HEK293 (cell line): Measurements from ENCODE around the gene ME3.

ENCODE experiments used
- CTCF ChIA-PET: fragments of 350-600 bp; formaldehyde crosslinking; extraction: SDS; loops from one replicate; lab custom pipeline; 2021; ENCODE audit warnings: antibody characterized with exemption; lab: Yijun Ruan, JAX
- POLR2A ChIA-PET: fragments of 300-600 bp; formaldehyde crosslinking; extraction: SDS; loops from one replicate; lab custom pipeline; 2020; ENCODE audit warnings: antibody characterized with exemption, inconsistent platforms; lab: Yijun Ruan, JAX
- H3K27ac ChIP-seq: fragments of 200-500 bp; sonication (Bioruptor generic); 2 replicates; pipeline ENCODE4 v1.5.1; 2014; ENCODE audit warnings: low read depth, low read length, control low read depth, inconsistent platforms; ENCODE audit errors: extremely low read depth
- H3K36me3 ChIP-seq, 2 experiments: fragments of 200-500 bp in 1 of 2; sonication (Bioruptor generic) in 1 of 2; 1 replicate in 1 of 2; 2 replicates in 1 of 2; pipeline ENCODE4 v1.5.1; 2014 to 2017; ENCODE audit warnings: inconsistent platforms in 2 of 2, low read length in 2 of 2; ENCODE audit not compliant: control insufficient read depth in 2 of 2, insufficient read depth in 1 of 2
- H3K4me1 ChIP-seq: fragments of 200-500 bp; sonication (Bioruptor generic); 2 replicates; pipeline ENCODE4 v1.5.1; 2014; ENCODE audit warnings: mild to moderate bottlenecking, low read length, inconsistent platforms; ENCODE audit not compliant: control insufficient read depth, insufficient read depth
- H3K4me3 ChIP-seq: 2 replicates; pipeline ENCODE4 v1.5.1; 2011; ENCODE audit warnings: low read depth, mild to moderate bottlenecking, control low read depth, low read length, moderate library complexity
- H3K9me3 ChIP-seq: fragments of 200-500 bp; sonication (Bioruptor generic); 2 replicates; pipeline ENCODE4 v1.5.1; 2014; ENCODE audit warnings: low read depth, low read length, inconsistent platforms; ENCODE audit not compliant: control insufficient read depth, insufficient read depth
- PATZ1 ChIP-seq: fragments of 450-650 bp; formaldehyde crosslinking; IDR thresholded peaks from 2 replicates; pipeline ENCODE4 v1.5.1; 2016; ENCODE audit warnings: missing biosample characterization, missing genetic modification characterization
- SETDB1 ChIP-seq: IDR thresholded peaks from one replicate; pipeline ENCODE4 v1.6.1; 2017; ENCODE audit warnings: mild to moderate bottlenecking, low read length, moderate library complexity, mixed read lengths; ENCODE audit not compliant: insufficient read length
- ZNF114 ChIP-seq: fragments of 450-650 bp; formaldehyde crosslinking; IDR thresholded peaks from 2 replicates; pipeline ENCODE4 v1.5.0; 2017; ENCODE audit warnings: missing biosample characterization, missing genetic modification characterization
- ZNF157 ChIP-seq: fragments of 450-650 bp; formaldehyde crosslinking; IDR thresholded peaks from 2 replicates; pipeline ENCODE4 v1.5.1; 2016; ENCODE audit warnings: missing biosample characterization, missing genetic modification characterization
- ZNF175 ChIP-seq: fragments of 450-650 bp; formaldehyde crosslinking; IDR thresholded peaks from 2 replicates; pipeline ENCODE4 v1.5.1; 2016; ENCODE audit warnings: missing biosample characterization, missing genetic modification characterization
- ZNF19 ChIP-seq: fragments of 450-650 bp; formaldehyde crosslinking; IDR thresholded peaks from 2 replicates; pipeline ENCODE4; 2016; ENCODE audit warnings: missing biosample characterization, missing genetic modification characterization, low read depth
- ZNF341 ChIP-seq: fragments of 450-650 bp; formaldehyde crosslinking; IDR thresholded peaks from 2 replicates; pipeline ENCODE4; 2016; ENCODE audit warnings: low read depth, missing biosample characterization, missing genetic modification characterization
- ZNF549 ChIP-seq: fragments of 450-650 bp; IDR thresholded peaks from 2 replicates; pipeline ENCODE4 v1.5.1; 2018; ENCODE audit warnings: missing biosample characterization, missing genetic modification characterization, mild to moderate bottlenecking, inconsistent platforms, moderate library complexity
- ZNF596 ChIP-seq: fragments of 450-650 bp; IDR thresholded peaks from 2 replicates; pipeline ENCODE4 v1.5.0; 2018; ENCODE audit warnings: missing biosample characterization, mild to moderate bottlenecking, missing genetic modification characterization, moderate library complexity
- ZSCAN23 ChIP-seq: fragments of 450-650 bp; formaldehyde crosslinking; IDR thresholded peaks from 2 replicates; pipeline ENCODE4 v1.5.1; 2016; ENCODE audit warnings: missing biosample characterization, missing genetic modification characterization
- TF ChIP-seq, protein P1 (sequence below): fragments of 450-650 bp; formaldehyde crosslinking; IDR thresholded peaks from 2 replicates; pipeline ENCODE4 v1.5.1; 2016; ENCODE audit warnings: missing biosample characterization, missing genetic modification characterization, borderline replicate concordance

ME3 gene

DNA sequence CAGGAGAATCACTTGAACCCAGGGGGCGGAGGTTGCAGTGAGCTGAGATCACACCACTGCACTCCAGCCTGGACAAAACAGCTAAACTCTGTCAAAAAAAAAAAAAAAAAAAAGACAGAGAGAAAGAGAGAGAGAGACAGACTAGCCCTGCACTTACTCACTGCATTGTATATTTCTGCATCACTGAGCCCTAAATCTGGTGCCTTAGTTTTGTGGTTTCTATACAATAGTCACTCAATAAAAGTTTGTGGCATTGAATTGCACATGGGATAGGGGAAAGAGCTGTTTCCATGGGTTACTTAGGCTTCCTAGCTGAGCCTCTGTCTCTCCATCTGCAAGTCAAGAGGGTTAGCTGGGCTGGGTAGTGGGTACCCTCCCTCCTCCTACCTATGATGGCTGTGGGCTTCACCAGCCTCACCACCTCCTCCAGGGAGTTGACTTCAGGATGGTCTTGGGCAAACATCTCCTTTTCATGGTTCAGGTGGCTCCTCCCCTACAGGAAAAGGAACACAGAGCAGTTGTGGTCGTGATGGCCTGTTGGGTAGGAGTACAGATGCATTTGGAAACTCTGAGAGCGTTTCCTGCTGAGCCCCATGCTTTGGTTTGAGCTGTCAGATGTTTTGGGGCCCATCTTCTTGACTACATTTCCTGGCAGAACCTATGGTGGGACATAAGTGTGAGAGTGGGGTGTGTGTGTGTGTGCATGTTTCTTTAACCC is 224.5 kb downstream of the ME3 start:
- no peaks in the 10 kb centered on the region for H3K4me1 ChIP-seq
- no peaks in the 10 kb centered on the region for H3K36me3 ChIP-seq
- no peaks in the 10 kb centered on the region for H3K9me3 ChIP-seq
- CTCF ChIA-PET: interaction anchor here (0.7 kb wide), 1 partner anchor 87 kb away, joined by 3 read pairs; no protein-coding TSS in a partner anchor
- no peak overlapping the region for H3K27ac ChIP-seq
- H3K4me3 ChIP-seq: no peak overlapping the region
- TF ChIP-seq, protein P1, sequence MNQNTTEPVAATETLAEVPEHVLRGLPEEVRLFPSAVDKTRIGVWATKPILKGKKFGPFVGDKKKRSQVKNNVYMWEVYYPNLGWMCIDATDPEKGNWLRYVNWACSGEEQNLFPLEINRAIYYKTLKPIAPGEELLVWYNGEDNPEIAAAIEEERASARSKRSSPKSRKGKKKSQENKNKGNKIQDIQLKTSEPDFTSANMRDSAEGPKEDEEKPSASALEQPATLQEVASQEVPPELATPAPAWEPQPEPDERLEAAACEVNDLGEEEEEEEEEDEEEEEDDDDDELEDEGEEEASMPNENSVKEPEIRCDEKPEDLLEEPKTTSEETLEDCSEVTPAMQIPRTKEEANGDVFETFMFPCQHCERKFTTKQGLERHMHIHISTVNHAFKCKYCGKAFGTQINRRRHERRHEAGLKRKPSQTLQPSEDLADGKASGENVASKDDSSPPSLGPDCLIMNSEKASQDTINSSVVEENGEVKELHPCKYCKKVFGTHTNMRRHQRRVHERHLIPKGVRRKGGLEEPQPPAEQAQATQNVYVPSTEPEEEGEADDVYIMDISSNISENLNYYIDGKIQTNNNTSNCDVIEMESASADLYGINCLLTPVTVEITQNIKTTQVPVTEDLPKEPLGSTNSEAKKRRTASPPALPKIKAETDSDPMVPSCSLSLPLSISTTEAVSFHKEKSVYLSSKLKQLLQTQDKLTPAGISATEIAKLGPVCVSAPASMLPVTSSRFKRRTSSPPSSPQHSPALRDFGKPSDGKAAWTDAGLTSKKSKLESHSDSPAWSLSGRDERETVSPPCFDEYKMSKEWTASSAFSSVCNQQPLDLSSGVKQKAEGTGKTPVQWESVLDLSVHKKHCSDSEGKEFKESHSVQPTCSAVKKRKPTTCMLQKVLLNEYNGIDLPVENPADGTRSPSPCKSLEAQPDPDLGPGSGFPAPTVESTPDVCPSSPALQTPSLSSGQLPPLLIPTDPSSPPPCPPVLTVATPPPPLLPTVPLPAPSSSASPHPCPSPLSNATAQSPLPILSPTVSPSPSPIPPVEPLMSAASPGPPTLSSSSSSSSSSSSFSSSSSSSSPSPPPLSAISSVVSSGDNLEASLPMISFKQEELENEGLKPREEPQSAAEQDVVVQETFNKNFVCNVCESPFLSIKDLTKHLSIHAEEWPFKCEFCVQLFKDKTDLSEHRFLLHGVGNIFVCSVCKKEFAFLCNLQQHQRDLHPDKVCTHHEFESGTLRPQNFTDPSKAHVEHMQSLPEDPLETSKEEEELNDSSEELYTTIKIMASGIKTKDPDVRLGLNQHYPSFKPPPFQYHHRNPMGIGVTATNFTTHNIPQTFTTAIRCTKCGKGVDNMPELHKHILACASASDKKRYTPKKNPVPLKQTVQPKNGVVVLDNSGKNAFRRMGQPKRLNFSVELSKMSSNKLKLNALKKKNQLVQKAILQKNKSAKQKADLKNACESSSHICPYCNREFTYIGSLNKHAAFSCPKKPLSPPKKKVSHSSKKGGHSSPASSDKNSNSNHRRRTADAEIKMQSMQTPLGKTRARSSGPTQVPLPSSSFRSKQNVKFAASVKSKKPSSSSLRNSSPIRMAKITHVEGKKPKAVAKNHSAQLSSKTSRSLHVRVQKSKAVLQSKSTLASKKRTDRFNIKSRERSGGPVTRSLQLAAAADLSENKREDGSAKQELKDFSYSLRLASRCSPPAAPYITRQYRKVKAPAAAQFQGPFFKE: no peak
- TF ChIP-seq ZNF157 (no peak), ZNF341 (no peak), ZNF596 (tag by site-specific recombination) (no peak), ZNF549 (tag by site-specific recombination) (no peak)
- TF ChIP-seq, all 188 proteins: peak for 0
- POLR2A ChIA-PET: no interaction called here

DNA sequence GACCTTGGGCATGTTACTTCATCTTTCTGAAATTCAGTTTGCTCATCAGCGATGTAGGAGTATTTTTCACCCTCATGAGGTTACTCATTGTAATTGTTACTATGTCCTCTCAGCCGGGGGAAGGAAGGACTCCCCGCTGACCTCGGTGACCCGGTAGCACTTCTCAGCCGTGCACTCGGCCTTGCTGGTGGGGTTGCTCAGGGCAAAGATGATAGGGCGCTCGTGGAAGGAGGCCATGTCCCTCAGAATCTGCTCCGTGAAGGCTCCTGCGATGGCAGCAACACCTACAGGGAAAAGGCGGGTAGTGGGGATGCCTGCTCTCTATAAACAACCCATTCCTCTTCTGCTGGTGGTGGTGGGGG is 225.5 kb downstream of the ME3 start:
- ChIA-PET CTCF (no interaction called here), POLR2A (no interaction called here)
- TF ChIP-seq ZNF175 (tag by site-specific recombination) (no peak), ZNF114 (no peak), ZNF19 (tag by site-specific recombination) (no peak), PATZ1 (tag by site-specific recombination) (no peak)
- H3K27ac ChIP-seq: no peak overlapping the region
- H3K4me1 ChIP-seq: no peaks in the 10 kb centered on the region
- no peak overlapping the region for H3K4me3 ChIP-seq
- H3K36me3 ChIP-seq: no peaks in the 10 kb centered on the region
- no peaks in the 10 kb centered on the region for H3K9me3 ChIP-seq

GRCh38 chr11:86446163-86446923 is 226.1 kb downstream of the ME3 start:
- CTCF ChIA-PET: interaction anchor here (1.7 kb wide), 1 partner anchor 8 kb away, joined by 6 read pairs; no protein-coding TSS in a partner anchor
- H3K9me3 ChIP-seq: no peaks in the 10 kb centered on the region
- H3K36me3 ChIP-seq: no peaks in the 10 kb centered on the region
- H3K4me1 ChIP-seq: no peaks in the 10 kb centered on the region
- no peak overlapping the region for H3K4me3 ChIP-seq
- no peak for TF ChIP-seq SETDB1
- no peak for TF ChIP-seq ZSCAN23
- POLR2A ChIA-PET: no interaction called here
- no peak overlapping the region for H3K27ac ChIP-seq
